NCI-H1048 (cell line): ENCODE data around the gene FAF1.
"Not testable (repeated sequence)": the region's sequence is repeated elsewhere in the genome, so short reads cannot be mapped to it uniquely, and the experiment has no call there.

ENCODE experiments used
- DNase-seq: peaks from one replicate; lab custom pipeline; 2025; lab: John Stamatoyannopoulos, UW

FAF1 gene

DNA sequence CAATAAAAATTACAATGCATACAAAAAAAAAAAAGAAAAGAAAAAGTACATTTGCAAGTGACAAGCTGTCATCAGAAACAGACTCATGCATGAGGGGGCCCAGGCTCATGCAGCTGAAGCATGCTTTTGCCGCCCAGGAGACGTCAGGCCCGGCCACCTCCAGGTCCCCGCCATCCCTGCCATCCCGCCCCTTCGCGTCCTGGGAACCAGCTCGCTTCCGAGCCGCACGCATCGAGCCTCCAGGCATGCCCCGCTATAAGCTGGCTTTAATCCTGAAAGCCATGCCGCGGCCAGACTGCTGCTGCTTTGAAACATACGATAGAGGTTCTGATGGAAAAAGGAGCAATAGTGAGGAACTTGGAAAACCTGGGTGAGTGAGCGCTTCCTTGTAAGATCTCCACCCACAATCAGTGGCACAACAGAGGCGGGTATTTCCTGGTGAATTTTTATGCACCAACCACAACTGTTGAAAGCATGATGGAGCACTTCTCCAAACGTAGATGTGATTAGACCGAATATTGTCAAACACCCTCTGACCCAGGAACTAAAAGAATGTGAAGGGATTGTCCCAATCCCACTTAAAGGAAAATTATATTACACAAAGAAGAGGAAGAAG is 113.7 kb downstream of the FAF1 start:
- DNase-seq: no peak

DNA sequence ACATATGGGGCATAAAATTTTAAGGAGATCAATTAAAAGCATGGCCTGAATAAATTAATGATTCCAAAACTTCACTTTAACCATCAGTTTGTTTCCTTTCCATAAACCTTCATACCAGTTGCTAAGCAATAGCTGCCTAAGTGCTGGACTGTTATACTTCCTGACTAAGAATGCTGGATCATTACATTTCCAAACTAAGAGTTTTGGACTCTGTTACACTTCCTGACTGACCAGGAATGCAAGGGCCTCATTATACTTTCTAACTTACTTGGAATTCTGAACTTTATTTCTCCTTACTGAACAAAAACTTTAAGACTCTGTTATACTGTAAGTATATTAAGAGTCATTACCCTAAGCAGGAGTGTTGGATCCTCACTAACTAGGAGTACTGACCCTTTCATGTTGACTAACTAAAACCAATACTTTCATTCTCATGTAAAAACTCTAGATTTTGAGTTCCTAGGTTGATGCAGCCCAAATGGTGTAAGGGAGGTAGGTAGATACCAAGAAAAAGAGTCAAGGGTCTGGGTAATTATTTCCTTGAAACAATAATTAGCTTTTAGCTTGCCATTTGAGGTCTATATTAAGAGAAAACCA is 118.2 kb downstream of the FAF1 start:
- no peak for DNase-seq

- DNase-seq: no peak
Measured at GRCh38 chr1:50836117-50836516, 124.0 kb downstream of the FAF1 start.

DNA sequence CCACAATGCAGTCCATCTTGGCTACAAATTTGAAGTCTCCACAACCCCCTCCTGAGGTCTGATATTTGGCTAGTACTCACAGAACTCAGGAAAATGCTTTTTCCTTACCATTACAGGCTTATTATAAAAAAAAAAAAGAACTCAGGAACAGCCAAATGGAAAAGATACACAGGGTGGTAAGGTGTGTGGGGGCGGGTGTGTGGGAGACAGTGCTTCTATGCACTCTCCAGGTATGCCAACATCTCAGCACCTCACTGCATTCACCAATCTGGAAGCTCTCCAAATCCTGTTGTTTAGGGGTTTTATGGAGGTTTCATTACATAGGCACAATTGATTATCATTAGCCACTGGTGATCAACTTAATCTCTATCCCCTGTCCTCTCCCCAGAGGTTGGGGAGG is 126.9 kb downstream of the FAF1 start:
- DNase-seq: no peak

- DNase-seq: no peak
Measured at GRCh38 chr1:50832167-50832566, 127.9 kb downstream of the FAF1 start.

- DNase-seq: no peak
Measured at GRCh38 chr1:50831300-50832061, 128.6 kb downstream of the FAF1 start.

DNA sequence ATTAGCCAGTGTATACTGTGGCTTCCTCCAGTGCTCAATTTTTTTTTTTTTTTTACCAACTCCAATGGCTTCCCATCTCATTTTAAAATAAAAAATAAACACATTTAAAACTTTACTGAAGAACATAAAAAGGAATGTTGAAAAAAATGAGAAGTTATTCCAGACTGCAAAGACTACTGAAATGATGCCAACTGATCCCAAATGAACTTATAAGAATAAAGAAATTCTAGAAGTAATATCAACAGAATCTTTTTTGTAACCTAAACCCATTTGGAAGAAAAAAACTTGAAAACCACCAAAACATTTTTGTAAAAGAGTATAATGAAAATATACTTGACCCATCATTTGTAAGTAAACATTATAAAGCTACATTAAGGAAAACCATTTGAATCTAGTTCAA is 129.4 kb downstream of the FAF1 start:
- no peak for DNase-seq

DNA sequence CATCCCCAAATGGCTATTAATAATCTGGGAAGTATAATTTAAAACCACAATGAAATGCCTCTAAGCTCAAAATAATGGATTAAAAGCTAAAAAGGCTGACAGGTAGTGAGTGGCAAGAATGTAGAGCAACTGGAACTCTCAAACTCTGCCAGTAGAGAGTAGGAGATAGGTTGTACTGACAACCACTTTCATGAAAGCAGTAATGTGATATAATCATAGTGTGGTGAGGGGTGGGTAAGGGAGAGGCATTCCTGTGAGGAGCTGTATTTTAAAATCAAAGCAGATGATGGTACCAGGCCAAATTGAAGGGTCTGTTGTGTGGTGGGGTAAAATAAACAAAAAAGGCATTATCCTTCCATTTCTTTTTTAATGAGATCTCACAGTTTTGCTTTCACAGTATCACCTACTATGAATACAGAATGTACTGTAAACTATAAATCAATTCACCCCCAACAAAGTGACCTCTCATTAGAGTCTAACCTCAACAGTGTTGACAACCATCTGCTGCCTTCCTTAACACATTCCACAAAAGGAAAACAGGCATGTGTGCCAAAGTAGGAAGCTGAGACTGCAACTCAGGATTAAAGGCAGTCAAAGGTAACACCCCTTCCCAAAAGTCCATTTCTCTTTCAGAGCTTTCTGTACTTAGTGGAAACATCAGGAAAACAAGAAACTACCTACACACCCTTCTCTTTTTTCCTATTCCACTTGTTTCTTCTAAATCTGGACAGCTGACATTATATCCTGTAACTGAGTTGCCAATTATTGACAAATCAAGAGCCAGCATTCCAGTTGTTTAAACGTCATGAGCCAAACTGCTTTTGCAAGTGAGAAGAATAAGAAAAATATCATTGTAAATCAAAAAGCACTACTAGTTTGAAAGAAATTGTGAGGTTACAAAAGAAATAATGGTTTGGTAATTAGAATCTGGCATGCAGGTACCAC is 130.8 kb downstream of the FAF1 start:
- no peak for DNase-seq

DNA sequence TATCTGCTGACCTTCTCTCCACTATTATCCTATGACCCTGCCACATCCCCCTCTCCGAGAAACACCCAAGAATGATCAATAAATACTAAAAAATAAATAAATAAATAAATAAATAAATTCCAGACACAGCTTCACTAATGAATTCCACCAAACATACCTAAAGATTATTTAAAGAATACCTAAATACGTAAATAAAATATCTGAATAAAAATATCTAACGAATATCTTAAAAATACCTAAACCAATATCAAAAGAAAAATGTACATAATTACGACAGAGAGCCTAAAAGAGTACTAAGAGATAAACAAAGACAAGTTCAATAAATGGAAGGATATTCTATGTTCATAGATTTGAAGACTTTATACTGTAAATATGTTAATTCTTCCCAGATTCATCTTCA is 132.5 kb downstream of the FAF1 start:
- DNase-seq: no peak

GRCh38 chr1:50826792-50827191 is 133.3 kb downstream of the FAF1 start:
- DNase-seq: not testable (repeated sequence)

DNA sequence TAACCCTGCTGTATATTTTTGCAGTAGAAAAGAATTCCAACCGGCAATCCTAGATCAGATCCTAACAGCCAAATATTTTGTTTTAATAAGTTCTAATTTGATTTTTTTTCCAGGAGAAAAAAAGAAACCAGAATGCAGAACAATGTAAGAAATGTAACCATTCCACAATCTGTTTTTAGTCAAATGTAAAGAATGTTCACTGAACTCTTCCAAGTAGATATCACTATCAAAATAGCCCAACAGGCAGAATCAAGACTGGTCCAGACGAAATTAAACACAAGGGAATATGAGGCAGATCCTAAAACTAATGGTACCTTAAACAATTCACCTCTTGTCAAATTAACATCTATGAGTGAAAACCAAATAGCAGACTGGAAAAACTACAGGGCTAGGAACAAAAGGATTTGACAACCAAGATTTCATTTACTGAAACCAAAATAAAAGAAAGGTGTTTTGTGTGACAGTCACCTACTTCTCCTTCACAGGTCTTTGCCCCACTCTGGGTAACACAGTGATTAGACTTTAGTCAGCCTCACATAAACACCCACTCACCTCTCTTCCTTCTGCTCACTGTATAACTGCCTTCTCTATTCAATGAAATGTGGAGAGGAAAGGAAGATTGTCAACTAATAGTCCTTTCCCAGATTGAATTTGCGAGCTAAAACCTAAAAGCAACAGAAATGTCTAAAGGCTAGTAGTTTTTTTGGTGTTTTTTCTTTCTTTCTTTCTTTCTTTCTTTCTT is 137.9 kb downstream of the FAF1 start:
- no peak for DNase-seq

- no peak for DNase-seq
Measured at GRCh38 chr1:50820545-50820944, 139.5 kb downstream of the FAF1 start.

GRCh38 chr1:50812346-50812745 is 147.7 kb downstream of the FAF1 start:
- DNase-seq: no peak

GRCh38 chr1:50808296-50808695 is 151.8 kb downstream of the FAF1 start:
- no peak for DNase-seq

DNA sequence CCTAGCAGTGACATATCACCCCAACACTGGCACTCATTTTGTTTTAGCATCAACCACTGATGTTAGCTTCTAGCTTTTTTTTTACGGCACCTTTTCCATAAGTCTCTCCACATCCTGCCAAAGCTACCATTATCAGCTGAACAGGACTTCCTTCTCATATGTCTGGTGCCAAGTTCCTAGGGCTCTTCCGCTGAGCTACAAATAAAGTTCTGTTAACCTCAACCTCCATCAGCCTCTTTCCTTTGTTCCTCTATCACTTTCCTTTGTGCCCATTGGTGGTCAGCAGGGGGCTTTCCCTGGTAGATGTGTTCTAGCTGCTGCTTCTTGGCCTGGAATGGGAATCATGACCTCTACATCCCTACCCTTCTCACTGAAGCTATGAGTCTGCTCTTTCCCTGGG is 163.8 kb downstream of the FAF1 start:
- no peak for DNase-seq

DNA sequence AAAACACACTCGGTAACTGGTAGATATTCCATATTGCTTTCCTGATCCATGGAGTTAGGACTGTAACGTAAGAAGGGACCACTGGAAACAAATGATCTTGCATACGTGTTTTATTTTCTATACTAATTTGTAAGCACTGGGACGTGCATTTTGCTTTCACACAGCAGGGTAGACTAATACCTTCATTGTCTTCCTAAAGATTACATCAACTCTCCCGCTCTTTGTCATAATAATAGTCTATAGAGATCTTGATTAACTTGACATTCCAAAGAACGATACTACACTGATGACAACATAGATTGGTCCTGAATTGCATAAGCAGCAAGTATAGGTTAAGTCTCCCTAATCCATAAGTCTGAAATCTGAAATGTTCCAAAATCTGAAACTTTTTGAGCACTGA is 166.5 kb downstream of the FAF1 start:
- DNase-seq: no peak

DNA sequence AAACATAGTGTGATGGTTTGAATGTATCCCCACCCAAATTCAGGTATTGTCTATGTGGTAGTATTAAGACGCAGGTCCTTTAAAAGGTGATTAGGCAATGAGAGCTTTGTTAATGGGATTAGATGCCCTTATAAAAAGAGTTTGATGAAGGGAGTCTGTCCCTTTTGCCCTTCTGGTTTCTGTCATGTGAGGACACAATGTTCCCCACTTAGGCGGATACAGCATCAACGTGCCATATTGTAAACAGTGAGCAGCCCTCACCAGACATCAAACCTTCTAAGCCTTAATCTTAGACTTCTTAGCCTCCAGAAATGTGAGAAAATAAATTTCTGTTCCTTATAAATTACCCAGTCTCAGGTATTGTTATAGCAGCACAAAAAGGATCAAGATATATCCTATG is 172.8 kb downstream of the FAF1 start:
- no peak for DNase-seq

DNA sequence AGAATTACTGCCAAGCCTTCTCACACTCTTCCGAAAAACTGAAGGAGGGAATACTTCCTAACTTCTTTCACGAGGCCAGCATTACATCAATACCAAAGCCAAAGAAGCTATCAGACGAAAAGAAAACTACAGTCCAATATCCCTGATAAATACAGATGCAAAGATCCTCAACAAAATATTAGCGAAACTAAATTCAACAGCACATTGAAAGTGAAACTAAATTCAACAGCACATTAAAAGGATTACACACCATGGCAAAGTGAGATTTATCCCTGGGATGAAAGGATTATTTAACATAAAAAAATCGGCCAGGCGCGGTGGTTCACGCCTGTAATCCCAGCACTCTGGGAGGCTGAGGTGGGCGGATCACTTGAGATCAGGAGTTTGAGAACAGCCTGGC is 176.8 kb downstream of the FAF1 start:
- DNase-seq: no peak

GRCh38 chr1:50780797-50781196 is 179.3 kb downstream of the FAF1 start:
- DNase-seq: no peak

DNA sequence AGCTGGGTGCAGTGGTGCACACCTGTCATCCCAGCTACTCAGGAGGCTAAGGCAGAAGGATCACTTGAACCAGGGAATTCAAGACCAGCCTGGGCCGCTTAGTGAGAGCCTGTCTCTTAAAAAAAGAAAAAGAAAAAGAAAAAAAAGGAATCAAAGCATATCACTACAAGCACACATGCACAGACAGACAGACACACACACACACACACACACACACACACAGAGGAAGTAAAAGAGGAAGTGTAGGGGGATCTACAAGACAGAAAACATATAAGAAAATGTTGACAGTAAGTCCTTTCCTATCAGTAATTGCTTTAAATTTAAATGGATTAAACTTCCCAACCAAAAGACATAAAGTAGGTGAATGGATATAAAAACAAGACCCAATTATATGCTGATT is 180.3 kb downstream of the FAF1 start:
- DNase-seq: no peak

GRCh38 chr1:50775740-50776139 is 184.3 kb downstream of the FAF1 start:
- DNase-seq: no peak
